Fibroblast of pulmonary artery (primary cell): ENCODE results near the gene FOXD3.

Experiments
- DNase-seq: peaks from one replicate; pipeline ENCODE4 v3.0.0-alpha.2; 2010; ENCODE audit warnings: low read depth
- H3K4me3 ChIP-seq: replicated peaks from 2 replicates; pipeline ENCODE4 v1.5.1; 2011; ENCODE audit warnings: low read depth, mild to moderate bottlenecking, control low read depth, low read length, moderate library complexity
- CTCF ChIP-seq: IDR thresholded peaks from 2 replicates; pipeline ENCODE4 v1.5.1; 2011; ENCODE audit warnings: mild to moderate bottlenecking, control low read depth, low read length, inconsistent platforms; ENCODE audit errors: missing control alignments

The FOXD3 gene

GRCh38 chr1:63281753-63282152 lies 40.6 kb upstream of the FOXD3 start:
- TF ChIP-seq CTCF, result no peak
- no peak overlapping the region for H3K4me3 ChIP-seq
- no peak for DNase-seq

- H3K4me3 ChIP-seq, result no peak overlapping the region
- no peak for TF ChIP-seq CTCF
- DNase-seq, result no peak
These were observed 33.2 kb upstream of the FOXD3 start for GRCh38 chr1:63289135-63289534.

GRCh38 chr1:63294803-63295594 lies 27.4 kb upstream of the FOXD3 start:
- DNase-seq, result no peak
- H3K4me3 ChIP-seq, result no peak overlapping the region
- TF ChIP-seq CTCF, result no peak

- no peak for DNase-seq
- H3K4me3 ChIP-seq, result no peak overlapping the region
- TF ChIP-seq CTCF, result no peak
These were observed 18.0 kb upstream of the FOXD3 start for GRCh38 chr1:63304410-63304809.

- no peak for TF ChIP-seq CTCF
- H3K4me3 ChIP-seq, result no peak overlapping the region
- no peak for DNase-seq
These were observed 17.3 kb upstream of the FOXD3 start for GRCh38 chr1:63305043-63305442.

GRCh38 chr1:63307196-63307794 lies 15.1 kb upstream of the FOXD3 start:
- DNase-seq, result no peak
- TF ChIP-seq CTCF, result no peak
- H3K4me3 ChIP-seq, result no peak overlapping the region

- no peak for TF ChIP-seq CTCF
- no peak overlapping the region for H3K4me3 ChIP-seq
- DNase-seq, result no peak
These were observed 5.8 kb upstream of the FOXD3 start for GRCh38 chr1:63316598-63316983.
